Measurements from ENCODE around the gene KLHL26.

GRCh38 chr19:18605196-18605545 lies 31.7 kb upstream of the KLHL26 start:
- TF ChIP-seq, protein P1, sequence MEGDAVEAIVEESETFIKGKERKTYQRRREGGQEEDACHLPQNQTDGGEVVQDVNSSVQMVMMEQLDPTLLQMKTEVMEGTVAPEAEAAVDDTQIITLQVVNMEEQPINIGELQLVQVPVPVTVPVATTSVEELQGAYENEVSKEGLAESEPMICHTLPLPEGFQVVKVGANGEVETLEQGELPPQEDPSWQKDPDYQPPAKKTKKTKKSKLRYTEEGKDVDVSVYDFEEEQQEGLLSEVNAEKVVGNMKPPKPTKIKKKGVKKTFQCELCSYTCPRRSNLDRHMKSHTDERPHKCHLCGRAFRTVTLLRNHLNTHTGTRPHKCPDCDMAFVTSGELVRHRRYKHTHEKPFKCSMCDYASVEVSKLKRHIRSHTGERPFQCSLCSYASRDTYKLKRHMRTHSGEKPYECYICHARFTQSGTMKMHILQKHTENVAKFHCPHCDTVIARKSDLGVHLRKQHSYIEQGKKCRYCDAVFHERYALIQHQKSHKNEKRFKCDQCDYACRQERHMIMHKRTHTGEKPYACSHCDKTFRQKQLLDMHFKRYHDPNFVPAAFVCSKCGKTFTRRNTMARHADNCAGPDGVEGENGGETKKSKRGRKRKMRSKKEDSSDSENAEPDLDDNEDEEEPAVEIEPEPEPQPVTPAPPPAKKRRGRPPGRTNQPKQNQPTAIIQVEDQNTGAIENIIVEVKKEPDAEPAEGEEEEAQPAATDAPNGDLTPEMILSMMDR (CRISPR knock-in tag; IDR thresholded peaks at IDR 0.05): no peak
- TF ChIP-seq, protein P2, sequence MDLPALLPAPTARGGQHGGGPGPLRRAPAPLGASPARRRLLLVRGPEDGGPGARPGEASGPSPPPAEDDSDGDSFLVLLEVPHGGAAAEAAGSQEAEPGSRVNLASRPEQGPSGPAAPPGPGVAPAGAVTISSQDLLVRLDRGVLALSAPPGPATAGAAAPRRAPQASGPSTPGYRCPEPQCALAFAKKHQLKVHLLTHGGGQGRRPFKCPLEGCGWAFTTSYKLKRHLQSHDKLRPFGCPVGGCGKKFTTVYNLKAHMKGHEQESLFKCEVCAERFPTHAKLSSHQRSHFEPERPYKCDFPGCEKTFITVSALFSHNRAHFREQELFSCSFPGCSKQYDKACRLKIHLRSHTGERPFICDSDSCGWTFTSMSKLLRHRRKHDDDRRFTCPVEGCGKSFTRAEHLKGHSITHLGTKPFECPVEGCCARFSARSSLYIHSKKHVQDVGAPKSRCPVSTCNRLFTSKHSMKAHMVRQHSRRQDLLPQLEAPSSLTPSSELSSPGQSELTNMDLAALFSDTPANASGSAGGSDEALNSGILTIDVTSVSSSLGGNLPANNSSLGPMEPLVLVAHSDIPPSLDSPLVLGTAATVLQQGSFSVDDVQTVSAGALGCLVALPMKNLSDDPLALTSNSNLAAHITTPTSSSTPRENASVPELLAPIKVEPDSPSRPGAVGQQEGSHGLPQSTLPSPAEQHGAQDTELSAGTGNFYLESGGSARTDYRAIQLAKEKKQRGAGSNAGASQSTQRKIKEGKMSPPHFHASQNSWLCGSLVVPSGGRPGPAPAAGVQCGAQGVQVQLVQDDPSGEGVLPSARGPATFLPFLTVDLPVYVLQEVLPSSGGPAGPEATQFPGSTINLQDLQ (CRISPR knock-in tag; IDR thresholded peaks at IDR 0.05): no peak
- no peak for TF ChIP-seq SMARCE1 (IDR thresholded peaks at IDR 0.05; ENCODE audit: borderline replicate concordance)
- TF ChIP-seq LCORL (IDR thresholded peaks at IDR 0.05): no peak
- no peak for TF ChIP-seq LCORL (CRISPR knock-in tag; IDR thresholded peaks at IDR 0.05)
- TF ChIP-seq, protein P3, sequence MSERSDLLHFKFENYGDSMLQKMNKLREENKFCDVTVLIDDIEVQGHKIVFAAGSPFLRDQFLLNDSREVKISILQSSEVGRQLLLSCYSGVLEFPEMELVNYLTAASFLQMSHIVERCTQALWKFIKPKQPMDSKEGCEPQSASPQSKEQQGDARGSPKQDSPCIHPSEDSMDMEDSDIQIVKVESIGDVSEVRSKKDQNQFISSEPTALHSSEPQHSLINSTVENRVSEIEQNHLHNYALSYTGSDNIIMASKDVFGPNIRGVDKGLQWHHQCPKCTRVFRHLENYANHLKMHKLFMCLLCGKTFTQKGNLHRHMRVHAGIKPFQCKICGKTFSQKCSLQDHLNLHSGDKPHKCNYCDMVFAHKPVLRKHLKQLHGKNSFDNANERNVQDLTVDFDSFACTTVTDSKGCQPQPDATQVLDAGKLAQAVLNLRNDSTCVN (CRISPR knock-in tag; IDR thresholded peaks at IDR 0.05; ENCODE audit: borderline replicate concordance): no peak
- TF ChIP-seq ZNF354B (CRISPR knock-in tag; IDR thresholded peaks at IDR 0.05): no peak
